Measurements from ENCODE around the gene IQGAP1.

IQGAP1 gene

GRCh38 chr15:90483637-90484036, 95.6 kb downstream of the IQGAP1 start:
- TF ChIP-seq CTCF (IDR thresholded peaks at IDR 0.05; ENCODE audit: borderline replicate concordance, insufficient read depth, low read depth, low read length): no peak
- no peak overlapping the region for H3K4me3 ChIP-seq (ENCODE audit: low read depth, low read length)

- TF ChIP-seq CTCF (IDR thresholded peaks at IDR 0.05; ENCODE audit: borderline replicate concordance, insufficient read depth, low read depth, low read length): no peak
- H3K4me3 ChIP-seq (ENCODE audit: low read depth, low read length): no peak overlapping the region
Measured at GRCh38 chr15:90487186-90487585, 99.1 kb downstream of the IQGAP1 start.

GRCh38 chr15:90489514-90489913, 101.5 kb downstream of the IQGAP1 start:
- H3K4me3 ChIP-seq (ENCODE audit: low read depth, low read length): no peak overlapping the region
- no peak for TF ChIP-seq CTCF (IDR thresholded peaks at IDR 0.05; ENCODE audit: borderline replicate concordance, insufficient read depth, low read depth, low read length)

GRCh38 chr15:90489944-90490343, 101.9 kb downstream of the IQGAP1 start:
- TF ChIP-seq CTCF (IDR thresholded peaks at IDR 0.05; ENCODE audit: borderline replicate concordance, insufficient read depth, low read depth, low read length): no peak
- no peak overlapping the region for H3K4me3 ChIP-seq (ENCODE audit: low read depth, low read length)

GRCh38 chr15:90493647-90494046, 105.6 kb downstream of the IQGAP1 start:
- H3K4me3 ChIP-seq (ENCODE audit: low read depth, low read length): no peak overlapping the region
- no peak for TF ChIP-seq CTCF (IDR thresholded peaks at IDR 0.05; ENCODE audit: borderline replicate concordance, insufficient read depth, low read depth, low read length)

- no peak overlapping the region for H3K4me3 ChIP-seq (ENCODE audit: low read depth, low read length)
- no peak for TF ChIP-seq CTCF (IDR thresholded peaks at IDR 0.05; ENCODE audit: borderline replicate concordance, insufficient read depth, low read depth, low read length)
Measured at GRCh38 chr15:90495067-90495466, 107.0 kb downstream of the IQGAP1 start.

GRCh38 chr15:90496791-90497190, 108.7 kb downstream of the IQGAP1 start:
- TF ChIP-seq CTCF (IDR thresholded peaks at IDR 0.05; ENCODE audit: borderline replicate concordance, insufficient read depth, low read depth, low read length): no peak
- H3K4me3 ChIP-seq (ENCODE audit: low read depth, low read length): no peak overlapping the region

Measured in GM12875 (cell line).